PC-3 (cell line): ENCODE results near the gene SMIM38. TPM values are rescaled to one million over a fixed set of nuclear protein-coding genes. Genes with fewer than 3 reads are reported as not detected.
"Not testable (repeated sequence)": the region's sequence is repeated elsewhere in the genome, so short reads cannot be mapped to it uniquely, and the experiment has no call there.

Source experiments
- ATAC-seq: fragments of 200-7000 bp; cut with Tn5 transposase; 2 replicates; pipeline ENCODE4 v1.9.1; 2020; ENCODE audit warnings: mild to moderate bottlenecking, moderate library complexity
- BruUV-seq: library from RNA; stranded (reverse); fragments of 400-500 nt; replicated peaks from 2 replicates; lab custom pipeline; 2021; lab: Mats Ljungman, UMichigan
- CTCF ChIA-PET: fragments of 300-600 bp; sonication (Branson Sonifier 250); formaldehyde crosslinking; loops from one replicate; lab custom pipeline; 2022; ENCODE audit warnings: antibody characterized with exemption; lab: Charles Lee
- POLR2A ChIA-PET: fragments of 300-600 bp; sonication (Branson Sonifier 250); formaldehyde crosslinking; loops from one replicate; lab custom pipeline; 2022; ENCODE audit warnings: antibody characterized with exemption; ENCODE audit not compliant: unreplicated experiment; lab: Charles Lee
- DNase-seq: peaks from one replicate; pipeline ENCODE4 v3.0.0-alpha.2; 2015
- H2AFZ ChIP-seq: fragments of 300-600 bp; sonication (generic); 2 replicates; pipeline ENCODE4 v1.6.0; 2016; ENCODE audit warnings: antibody characterized with exemption, low read length
- H3F3A ChIP-seq: fragments of 300-600 bp; sonication (generic); one replicate; pipeline ENCODE4 v1.6.0; 2017; ENCODE audit warnings: antibody characterized with exemption, low read length, control low read depth, mild to moderate bottlenecking; ENCODE audit not compliant: unreplicated experiment
- H3K27ac ChIP-seq: fragments of 300-600 bp; sonication (generic); 2 replicates; pipeline ENCODE4 v1.5.1; 2016; ENCODE audit warnings: mild to moderate bottlenecking, low read length
- H3K27me3 ChIP-seq: fragments of 300-600 bp; sonication (generic); 2 replicates; pipeline ENCODE4 v1.6.1; 2016; ENCODE audit warnings: low read length, mixed read lengths
- H3K36me3 ChIP-seq: fragments of 300-600 bp; sonication (generic); 2 replicates; pipeline ENCODE4 v1.6.1; 2016; ENCODE audit warnings: low read depth, mixed run types, low read length, mixed read lengths
- H3K4me1 ChIP-seq: fragments of 300-600 bp; sonication (generic); 2 replicates; pipeline ENCODE4 v1.5.1; 2016; ENCODE audit warnings: low read length; ENCODE audit not compliant: insufficient read depth
- H3K4me2 ChIP-seq: fragments of 300-600 bp; sonication (generic); 2 replicates; pipeline ENCODE4 v1.6.0; 2016; ENCODE audit warnings: low read length
- H3K4me3 ChIP-seq: fragments of 300-600 bp; sonication (generic); 2 replicates; pipeline ENCODE4 v1.5.1; 2016; ENCODE audit warnings: mild to moderate bottlenecking, low read length, mixed read lengths
- H3K79me2 ChIP-seq: fragments of 300-600 bp; sonication (generic); 2 replicates; pipeline ENCODE4 v1.6.1; 2017; ENCODE audit warnings: low read length, mixed read lengths
- H3K9ac ChIP-seq: fragments of 300-600 bp; sonication (generic); 2 replicates; pipeline ENCODE4 v1.6.0; 2016; ENCODE audit warnings: mild to moderate bottlenecking, low read length
- H3K9me2 ChIP-seq: fragments of 300-600 bp; sonication (generic); replicated peaks from 2 replicates; pipeline ENCODE4 v1.6.1; 2016; ENCODE audit warnings: mixed run types, low read length, mixed read lengths
- H3K9me3 ChIP-seq: fragments of 300-600 bp; sonication (generic); 2 replicates; pipeline ENCODE4 v1.6.1; 2016; ENCODE audit warnings: low read length, mixed read lengths
- H4K20me1 ChIP-seq: fragments of 300-600 bp; sonication (generic); 2 replicates; pipeline ENCODE4 v1.6.1; 2016; ENCODE audit warnings: low read length, mixed read lengths
- EZH2 ChIP-seq: fragments of 300-600 bp; sonication (generic); IDR thresholded peaks from one replicate; pipeline ENCODE4 v1.6.1; 2017; ENCODE audit warnings: antibody characterized with exemption, mild to moderate bottlenecking, low read length; ENCODE audit not compliant: unreplicated experiment
- EZH2phosphoT487 ChIP-seq: fragments of 300-600 bp; sonication (generic); IDR thresholded peaks from 2 replicates; pipeline ENCODE4 v1.6.1; 2018; ENCODE audit warnings: mild to moderate bottlenecking, antibody characterized with exemption, low read length, borderline replicate concordance
- intact Hi-C: fragments of 100-400 bp; cut with micrococcal nuclease; formaldehyde crosslinking; loops from 2 replicates; pipeline ENCODE4 v1.9.0; 2023
- total RNA-seq: library from RNA; depleted of rRNA; stranded (reverse); fragments of >200 nt; gene quantifications from 2 replicates; pipeline ENCODE4 v1.2.3, GENCODE V29; 2014
- TF ChIP-seq, protein P1 (sequence below): fragments of 300-600 bp; sonication (generic); conservative IDR thresholded peaks from 2 replicates; pipeline ENCODE4 v1.5.1; 2017; ENCODE audit warnings: antibody characterized with exemption, low read depth, mild to moderate bottlenecking, low read length

SMIM38 gene
- total RNA-seq, 1 experiment from 2014 or later: 0.04 TPM

DNA sequence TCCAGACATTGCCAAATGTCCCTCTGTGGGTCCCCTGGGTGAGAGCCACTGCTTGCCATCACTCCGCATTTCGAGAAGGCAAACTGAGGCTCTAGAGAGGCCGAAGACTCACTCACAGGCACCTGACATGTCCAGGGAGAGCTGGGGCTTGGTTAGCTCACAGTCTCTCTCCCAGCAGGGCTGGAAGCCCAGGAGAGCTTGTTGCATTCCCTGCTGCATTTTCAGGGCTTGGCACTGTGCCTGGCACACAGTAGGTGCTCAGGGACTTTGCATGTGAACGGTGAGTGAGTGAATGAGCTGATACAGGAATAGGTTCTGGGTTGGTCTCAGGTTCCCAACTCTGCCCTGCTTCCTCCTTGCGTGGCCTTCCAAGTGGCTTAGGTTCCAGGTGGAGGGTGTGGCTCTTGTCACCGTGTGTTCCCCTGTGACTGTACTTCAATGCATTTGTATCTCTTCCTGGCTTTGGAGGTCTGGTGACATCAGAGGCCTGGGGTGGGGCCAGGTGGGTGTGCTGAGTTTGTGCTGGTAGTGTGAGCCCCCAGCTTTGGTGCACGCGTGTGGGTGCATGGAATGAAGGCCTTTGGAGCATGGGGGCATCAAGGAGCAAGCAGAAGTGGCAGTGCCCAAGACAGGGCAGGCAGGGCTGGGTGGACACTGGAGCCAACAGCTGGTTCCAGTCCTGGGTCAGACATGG is 18.4 kb upstream of the SMIM38 start:
- POLR2A ChIA-PET: no interaction called here

DNA sequence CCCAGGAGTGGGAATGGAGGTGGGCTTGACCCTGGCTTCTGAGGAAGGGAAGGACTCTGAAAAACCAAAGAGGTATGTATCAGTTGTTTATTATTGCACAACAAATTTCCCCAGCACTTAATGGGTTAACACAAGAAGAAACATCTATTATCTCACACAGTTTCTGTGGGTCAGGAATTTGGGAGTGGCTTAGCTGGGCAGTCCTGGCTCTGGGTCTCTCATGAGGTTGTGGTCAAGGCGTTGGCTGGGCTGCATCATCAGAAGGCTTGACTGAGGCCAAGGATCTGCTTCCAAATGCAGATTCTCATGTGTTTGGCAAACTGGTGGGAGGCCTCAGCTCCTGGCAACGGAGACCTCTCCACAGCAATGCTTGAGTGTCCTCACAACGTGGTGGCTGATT is 17.5 kb upstream of the SMIM38 start:
- peak; percentile 89 for ATAC-seq
- Histone ChIP-seq H2AFZ (no peak overlapping the region), H3K9me3 (no peaks in the 10 kb centered on the region), H3K27me3 (no peaks in the 10 kb centered on the region), H3K4me1 (peaks cover 12% of the 10 kb centered on the region), H4K20me1 (no peaks in the 10 kb centered on the region), H3K79me2 (no peaks in the 10 kb centered on the region), H3K9ac (peak overlapping the region; percentile 13; the same call in 1 of the 2 replicates), H3K9me2 (no peaks in the 10 kb centered on the region), H3K4me2 (no peak overlapping the region), H3F3A (no peaks in the 10 kb centered on the region), H3K27ac (peak overlapping the region; percentile 40), H3K36me3 (no peaks in the 10 kb centered on the region), H3K4me3 (no peak overlapping the region)
- TF ChIP-seq EZH2: no peak
- TF ChIP-seq, protein P1, sequence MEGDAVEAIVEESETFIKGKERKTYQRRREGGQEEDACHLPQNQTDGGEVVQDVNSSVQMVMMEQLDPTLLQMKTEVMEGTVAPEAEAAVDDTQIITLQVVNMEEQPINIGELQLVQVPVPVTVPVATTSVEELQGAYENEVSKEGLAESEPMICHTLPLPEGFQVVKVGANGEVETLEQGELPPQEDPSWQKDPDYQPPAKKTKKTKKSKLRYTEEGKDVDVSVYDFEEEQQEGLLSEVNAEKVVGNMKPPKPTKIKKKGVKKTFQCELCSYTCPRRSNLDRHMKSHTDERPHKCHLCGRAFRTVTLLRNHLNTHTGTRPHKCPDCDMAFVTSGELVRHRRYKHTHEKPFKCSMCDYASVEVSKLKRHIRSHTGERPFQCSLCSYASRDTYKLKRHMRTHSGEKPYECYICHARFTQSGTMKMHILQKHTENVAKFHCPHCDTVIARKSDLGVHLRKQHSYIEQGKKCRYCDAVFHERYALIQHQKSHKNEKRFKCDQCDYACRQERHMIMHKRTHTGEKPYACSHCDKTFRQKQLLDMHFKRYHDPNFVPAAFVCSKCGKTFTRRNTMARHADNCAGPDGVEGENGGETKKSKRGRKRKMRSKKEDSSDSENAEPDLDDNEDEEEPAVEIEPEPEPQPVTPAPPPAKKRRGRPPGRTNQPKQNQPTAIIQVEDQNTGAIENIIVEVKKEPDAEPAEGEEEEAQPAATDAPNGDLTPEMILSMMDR: no peak
- TF ChIP-seq EZH2phosphoT487: no peak
- BruUV-seq: no TSS peak
- peak; percentile 65 for DNase-seq
- POLR2A ChIA-PET: no interaction called here
- CTCF ChIA-PET: no interaction called here
- intact Hi-C loops: no loop called here

More for the DNA sequence above, 18.4 kb upstream of the SMIM38 start:
- no peak for ATAC-seq
- CTCF ChIA-PET: interaction anchor here (0.6 kb wide), 1 partner anchor 133 kb away, joined by 3 read pairs; no protein-coding TSS in a partner anchor
- peaks cover 12% of the 10 kb centered on the region for H3K4me1 ChIP-seq
- H3K27me3 ChIP-seq: no peaks in the 10 kb centered on the region
- H3F3A ChIP-seq: no peaks in the 10 kb centered on the region
- TF ChIP-seq EZH2 (no peak), EZH2phosphoT487 (no peak)
- TF ChIP-seq, protein P1: no peak
- no peaks in the 10 kb centered on the region for H3K79me2 ChIP-seq
- no peak for DNase-seq
- H2AFZ ChIP-seq: no peak overlapping the region
- intact Hi-C loops: no loop called here
- H3K36me3 ChIP-seq: no peaks in the 10 kb centered on the region
- H3K9me3 ChIP-seq: no peaks in the 10 kb centered on the region
- H3K9me2 ChIP-seq: no peaks in the 10 kb centered on the region
- no peaks in the 10 kb centered on the region for H4K20me1 ChIP-seq
- BruUV-seq: no TSS peak
- H3K4me2 ChIP-seq: no peak overlapping the region
- H3K9ac ChIP-seq: peak overlapping the region; percentile 13; the same call in 1 of the 2 replicates
- H3K4me3 ChIP-seq: no peak overlapping the region
- peak overlapping the region; percentile 40 for H3K27ac ChIP-seq

DNA sequence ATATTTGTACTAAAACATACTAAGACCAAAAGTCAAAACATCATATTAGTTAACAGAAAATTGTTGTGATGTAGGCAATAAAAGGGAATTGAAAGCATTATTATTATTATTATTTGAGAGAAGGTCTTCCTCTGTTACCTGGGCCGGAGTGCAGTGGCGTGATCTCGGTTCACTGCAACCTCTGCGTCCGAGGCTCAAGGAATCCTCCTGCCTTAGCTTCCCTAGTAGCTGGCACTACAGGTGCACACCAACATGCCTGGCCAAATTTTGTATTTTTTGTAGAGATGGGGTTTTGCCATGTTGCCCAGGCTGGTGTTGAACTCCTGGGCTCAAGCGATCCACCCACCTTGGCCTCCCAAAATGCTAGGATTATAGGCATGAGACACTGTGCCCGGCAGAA is 15.6 kb upstream of the SMIM38 start:
- H3F3A ChIP-seq, H3K4me2 ChIP-seq, POLR2A ChIA-PET, CTCF ChIA-PET, H2AFZ ChIP-seq, H3K4me3 ChIP-seq, H3K9me2 ChIP-seq, H3K27me3 ChIP-seq, BruUV-seq, intact Hi-C loops, ATAC-seq, DNase-seq, H3K79me2 ChIP-seq, H4K20me1 ChIP-seq, H3K9ac ChIP-seq, H3K9me3 ChIP-seq, H3K27ac ChIP-seq, H3K36me3 ChIP-seq: not testable (repeated sequence)
- H3K4me1 ChIP-seq: peaks cover 12% of the 10 kb centered on the region
